ENCODE data around the gene RHCE. TPM values are rescaled to one million over a fixed set of nuclear protein-coding genes. Genes with fewer than 3 reads are reported as not detected.
"Not testable (repeated sequence)": the region's sequence is repeated elsewhere in the genome, so short reads cannot be mapped to it uniquely, and the experiment has no call there.

Gene RHCE
- total RNA-seq, 1 donor from 2014 or later = 0.75 TPM

- Histone ChIP-seq H3K9ac (ENCODE audit: low read length) (no peak overlapping the region), H3K36me3 (ENCODE audit: insufficient read depth, low read length) (peaks cover 7% of the 10 kb centered on the region), H4K20me1 (ENCODE audit: insufficient read depth, low read length) (peaks cover 11% of the 10 kb centered on the region), H3K27me3 (ENCODE audit: insufficient read depth, low read length) (no peaks in the 10 kb centered on the region), H2AFZ (ENCODE audit: low read depth, low read length) (no peak overlapping the region), H3K9me3 (ENCODE audit: insufficient read depth, low read depth, low read length) (no peaks in the 10 kb centered on the region), H3K4me1 (ENCODE audit: insufficient read depth, low read length) (no peaks in the 10 kb centered on the region), H3K4me2 (ENCODE audit: low read length) (no peak overlapping the region), H3K4me3 (ENCODE audit: insufficient read depth, low read depth, low read length) (no peak overlapping the region), H3K27ac (ENCODE audit: low read depth, low read length) (no peak overlapping the region), H3K79me2 (ENCODE audit: insufficient read depth, low read length) (peaks cover 18% of the 10 kb centered on the region)
- H3K4me1 Mint-ChIP-seq (ENCODE audit: low read depth, unreplicated experiment) = no peaks in the 10 kb centered on the region
- H3K27me3 Mint-ChIP-seq (ENCODE audit: low read depth, unreplicated experiment) = no peaks in the 10 kb centered on the region
- no peak for TF ChIP-seq CTCF (IDR thresholded peaks at IDR 0.05; ENCODE audit: insufficient read depth, low read depth, low read length)
- no peak for TF ChIP-seq EZH2 (IDR thresholded peaks at IDR 0.05; ENCODE audit: insufficient read depth, low read length)
- no peak overlapping the region for H3K27ac Mint-ChIP-seq (ENCODE audit: unreplicated experiment)
- H3K4me3 Mint-ChIP-seq (ENCODE audit: unreplicated experiment) = no peak overlapping the region
- H3K9me3 Mint-ChIP-seq (ENCODE audit: unreplicated experiment) = no peaks in the 10 kb centered on the region
- FAIRE-seq (no peak), DNase-seq (ENCODE audit: low read depth) (no peak)
- H3K36me3 Mint-ChIP-seq (ENCODE audit: low read depth, unreplicated experiment) = peaks cover 4% of the 10 kb centered on the region
Measured at GRCh38 chr1:25450891-25451290, 30.3 kb upstream of the RHCE start.

DNA sequence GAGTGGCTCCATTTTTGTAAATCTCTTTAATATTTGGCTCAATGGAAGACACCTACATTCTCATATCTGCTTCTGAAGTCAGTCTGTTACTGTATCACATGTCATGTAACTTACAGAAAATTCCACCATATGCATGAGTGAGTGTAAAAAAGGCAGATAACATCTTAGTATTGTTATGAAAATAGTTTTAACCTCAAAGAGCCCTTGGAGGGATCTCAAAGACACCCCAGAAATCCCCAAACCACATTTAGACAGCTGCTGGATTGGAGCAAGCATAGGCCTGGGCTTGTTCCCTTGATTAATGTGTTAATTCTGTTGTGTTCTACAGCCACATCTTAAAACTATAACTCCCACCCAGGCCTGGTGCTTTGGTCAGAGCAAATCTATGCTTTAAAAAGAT, 26.9 kb upstream of the RHCE start:
- Histone ChIP-seq H3K9me3 (ENCODE audit: insufficient read depth, low read depth, low read length) (no peaks in the 10 kb centered on the region), H3K4me2 (ENCODE audit: low read length) (no peak overlapping the region), H3K27ac (ENCODE audit: low read depth, low read length) (no peak overlapping the region), H3K79me2 (ENCODE audit: insufficient read depth, low read length) (peaks cover 50% of the 10 kb centered on the region), H2AFZ (ENCODE audit: low read depth, low read length) (no peak overlapping the region), H3K4me3 (ENCODE audit: insufficient read depth, low read depth, low read length) (no peak overlapping the region), H3K36me3 (ENCODE audit: insufficient read depth, low read length) (peaks cover 7% of the 10 kb centered on the region), H4K20me1 (ENCODE audit: insufficient read depth, low read length) (peaks cover 34% of the 10 kb centered on the region), H3K27me3 (ENCODE audit: insufficient read depth, low read length) (no peaks in the 10 kb centered on the region), H3K4me1 (ENCODE audit: insufficient read depth, low read length) (no peaks in the 10 kb centered on the region), H3K9ac (ENCODE audit: low read length) (no peak overlapping the region)
- H3K4me1 Mint-ChIP-seq (ENCODE audit: low read depth, unreplicated experiment) = peaks cover 2% of the 10 kb centered on the region
- no peaks in the 10 kb centered on the region for H3K9me3 Mint-ChIP-seq (ENCODE audit: unreplicated experiment)
- no peak overlapping the region for H3K27ac Mint-ChIP-seq (ENCODE audit: unreplicated experiment)
- H3K36me3 Mint-ChIP-seq (ENCODE audit: low read depth, unreplicated experiment) = peaks cover 2% of the 10 kb centered on the region
- no peak overlapping the region for H3K4me3 Mint-ChIP-seq (ENCODE audit: unreplicated experiment)
- FAIRE-seq = no peak
- no peaks in the 10 kb centered on the region for H3K27me3 Mint-ChIP-seq (ENCODE audit: low read depth, unreplicated experiment)
- TF ChIP-seq EZH2 (IDR thresholded peaks at IDR 0.05; ENCODE audit: insufficient read depth, low read length) = no peak
- TF ChIP-seq CTCF (IDR thresholded peaks at IDR 0.05; ENCODE audit: insufficient read depth, low read depth, low read length) = no peak
- DNase-seq (ENCODE audit: low read depth) = peak; percentile 10

- Histone ChIP-seq H3K27me3 (ENCODE audit: insufficient read depth, low read length) (no peaks in the 10 kb centered on the region), H3K36me3 (ENCODE audit: insufficient read depth, low read length) (peaks cover 7% of the 10 kb centered on the region), H3K9me3 (ENCODE audit: insufficient read depth, low read depth, low read length) (no peaks in the 10 kb centered on the region), H2AFZ (ENCODE audit: low read depth, low read length) (no peak overlapping the region), H3K9ac (ENCODE audit: low read length) (no peak overlapping the region), H3K4me2 (ENCODE audit: low read length) (no peak overlapping the region), H4K20me1 (ENCODE audit: insufficient read depth, low read length) (peaks cover 48% of the 10 kb centered on the region), H3K79me2 (ENCODE audit: insufficient read depth, low read length) (peaks cover 61% of the 10 kb centered on the region), H3K4me1 (ENCODE audit: insufficient read depth, low read length) (no peaks in the 10 kb centered on the region), H3K27ac (ENCODE audit: low read depth, low read length) (no peak overlapping the region), H3K4me3 (ENCODE audit: insufficient read depth, low read depth, low read length) (no peak overlapping the region)
- TF ChIP-seq EZH2 (IDR thresholded peaks at IDR 0.05; ENCODE audit: insufficient read depth, low read length) (no peak), CTCF (IDR thresholded peaks at IDR 0.05; ENCODE audit: insufficient read depth, low read depth, low read length) (no peak)
- Mint-ChIP-seq H3K9me3 (ENCODE audit: unreplicated experiment) (no peaks in the 10 kb centered on the region), H3K27ac (ENCODE audit: unreplicated experiment) (no peak overlapping the region), H3K4me3 (ENCODE audit: unreplicated experiment) (no peak overlapping the region), H3K36me3 (ENCODE audit: low read depth, unreplicated experiment) (no peaks in the 10 kb centered on the region), H3K27me3 (ENCODE audit: low read depth, unreplicated experiment) (no peaks in the 10 kb centered on the region), H3K4me1 (ENCODE audit: low read depth, unreplicated experiment) (peaks cover 9% of the 10 kb centered on the region)
- no peak for DNase-seq (ENCODE audit: low read depth)
- FAIRE-seq = no peak
Measured at GRCh38 chr1:25445993-25446538, 25.4 kb upstream of the RHCE start.

GRCh38 chr1:25444604-25445003, 24.0 kb upstream of the RHCE start:
- H3K27ac ChIP-seq (ENCODE audit: low read depth, low read length); H3K9me3 ChIP-seq (ENCODE audit: insufficient read depth, low read depth, low read length); FAIRE-seq; H3K4me2 ChIP-seq (ENCODE audit: low read length); H3K36me3 Mint-ChIP-seq (ENCODE audit: low read depth, unreplicated experiment); H3K4me1 ChIP-seq (ENCODE audit: insufficient read depth, low read length); H3K36me3 ChIP-seq (ENCODE audit: insufficient read depth, low read length); H2AFZ ChIP-seq (ENCODE audit: low read depth, low read length); H3K9ac ChIP-seq (ENCODE audit: low read length); H3K27me3 Mint-ChIP-seq (ENCODE audit: low read depth, unreplicated experiment); H3K4me3 Mint-ChIP-seq (ENCODE audit: unreplicated experiment); H3K4me3 ChIP-seq (ENCODE audit: insufficient read depth, low read depth, low read length); H3K27ac Mint-ChIP-seq (ENCODE audit: unreplicated experiment); H3K27me3 ChIP-seq (ENCODE audit: insufficient read depth, low read length); H3K4me1 Mint-ChIP-seq (ENCODE audit: low read depth, unreplicated experiment); DNase-seq (ENCODE audit: low read depth); H3K9me3 Mint-ChIP-seq (ENCODE audit: unreplicated experiment): not testable (repeated sequence)
- Histone ChIP-seq H3K79me2 (ENCODE audit: insufficient read depth, low read length) (peaks cover 72% of the 10 kb centered on the region), H4K20me1 (ENCODE audit: insufficient read depth, low read length) (peaks cover 54% of the 10 kb centered on the region)
